HL-60 (cell line): Measurements from ENCODE around the gene NKPD1.

Experiments used
- POLR2AphosphoS5 ChIP-seq: IDR thresholded peaks from 2 replicates; pipeline ENCODE4 v1.6.1; 2012; ENCODE audit warnings: low read depth
- TF ChIP-seq, protein P1 (sequence below): IDR thresholded peaks from one replicate; pipeline ENCODE4 v1.5.1; 2011; ENCODE audit warnings: low read length, control low read depth, inconsistent platforms; ENCODE audit not compliant: insufficient read depth
- TF ChIP-seq, protein P2 (sequence below): IDR thresholded peaks from 2 replicates; pipeline ENCODE4 v1.6.1; 2012; ENCODE audit warnings: low read depth; ENCODE audit not compliant: insufficient replicate concordance

DNA sequence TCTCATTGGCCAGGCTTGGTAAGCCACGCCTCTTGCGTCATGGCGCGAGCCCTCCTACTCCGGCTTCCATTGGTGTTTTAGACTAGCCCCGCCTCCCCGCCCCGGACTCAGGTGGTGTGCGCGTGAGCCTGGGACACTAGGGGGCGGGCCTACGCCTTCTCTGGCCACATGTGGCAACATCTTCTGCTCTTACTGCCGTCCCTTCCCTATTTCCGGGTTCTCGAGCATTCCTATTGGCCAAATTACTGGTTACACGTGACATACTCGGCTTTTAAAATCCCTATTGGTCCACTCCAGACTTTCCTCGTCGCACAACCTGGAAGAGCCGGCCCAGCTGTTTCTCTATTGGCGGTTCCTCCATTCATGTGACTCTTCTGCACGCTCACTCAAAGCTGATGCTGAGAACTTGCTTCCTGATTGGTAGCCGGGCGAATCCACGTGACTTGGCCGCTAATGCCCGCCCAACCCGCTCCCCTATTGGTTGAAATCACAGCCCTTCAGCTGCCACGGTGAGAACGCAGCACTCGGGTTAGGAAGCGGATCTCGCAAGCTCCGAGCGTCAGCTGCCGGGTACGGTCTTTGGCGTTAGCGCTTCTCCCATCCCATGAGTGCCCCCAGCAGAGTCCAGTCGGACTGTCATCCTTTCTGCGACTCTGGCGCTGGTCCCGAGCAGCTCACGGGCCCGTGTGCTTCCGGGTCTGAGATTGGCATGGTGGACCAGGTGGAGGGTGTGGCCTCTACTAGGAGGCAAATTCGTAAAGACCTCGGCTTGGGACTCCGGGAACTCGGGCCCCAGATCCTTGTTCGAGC, 17.7 kb upstream of the NKPD1 start, which contains the start of gene BLOC1S3:
- TF ChIP-seq, protein P1, sequence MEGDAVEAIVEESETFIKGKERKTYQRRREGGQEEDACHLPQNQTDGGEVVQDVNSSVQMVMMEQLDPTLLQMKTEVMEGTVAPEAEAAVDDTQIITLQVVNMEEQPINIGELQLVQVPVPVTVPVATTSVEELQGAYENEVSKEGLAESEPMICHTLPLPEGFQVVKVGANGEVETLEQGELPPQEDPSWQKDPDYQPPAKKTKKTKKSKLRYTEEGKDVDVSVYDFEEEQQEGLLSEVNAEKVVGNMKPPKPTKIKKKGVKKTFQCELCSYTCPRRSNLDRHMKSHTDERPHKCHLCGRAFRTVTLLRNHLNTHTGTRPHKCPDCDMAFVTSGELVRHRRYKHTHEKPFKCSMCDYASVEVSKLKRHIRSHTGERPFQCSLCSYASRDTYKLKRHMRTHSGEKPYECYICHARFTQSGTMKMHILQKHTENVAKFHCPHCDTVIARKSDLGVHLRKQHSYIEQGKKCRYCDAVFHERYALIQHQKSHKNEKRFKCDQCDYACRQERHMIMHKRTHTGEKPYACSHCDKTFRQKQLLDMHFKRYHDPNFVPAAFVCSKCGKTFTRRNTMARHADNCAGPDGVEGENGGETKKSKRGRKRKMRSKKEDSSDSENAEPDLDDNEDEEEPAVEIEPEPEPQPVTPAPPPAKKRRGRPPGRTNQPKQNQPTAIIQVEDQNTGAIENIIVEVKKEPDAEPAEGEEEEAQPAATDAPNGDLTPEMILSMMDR = no peak
- TF ChIP-seq, protein P2, sequence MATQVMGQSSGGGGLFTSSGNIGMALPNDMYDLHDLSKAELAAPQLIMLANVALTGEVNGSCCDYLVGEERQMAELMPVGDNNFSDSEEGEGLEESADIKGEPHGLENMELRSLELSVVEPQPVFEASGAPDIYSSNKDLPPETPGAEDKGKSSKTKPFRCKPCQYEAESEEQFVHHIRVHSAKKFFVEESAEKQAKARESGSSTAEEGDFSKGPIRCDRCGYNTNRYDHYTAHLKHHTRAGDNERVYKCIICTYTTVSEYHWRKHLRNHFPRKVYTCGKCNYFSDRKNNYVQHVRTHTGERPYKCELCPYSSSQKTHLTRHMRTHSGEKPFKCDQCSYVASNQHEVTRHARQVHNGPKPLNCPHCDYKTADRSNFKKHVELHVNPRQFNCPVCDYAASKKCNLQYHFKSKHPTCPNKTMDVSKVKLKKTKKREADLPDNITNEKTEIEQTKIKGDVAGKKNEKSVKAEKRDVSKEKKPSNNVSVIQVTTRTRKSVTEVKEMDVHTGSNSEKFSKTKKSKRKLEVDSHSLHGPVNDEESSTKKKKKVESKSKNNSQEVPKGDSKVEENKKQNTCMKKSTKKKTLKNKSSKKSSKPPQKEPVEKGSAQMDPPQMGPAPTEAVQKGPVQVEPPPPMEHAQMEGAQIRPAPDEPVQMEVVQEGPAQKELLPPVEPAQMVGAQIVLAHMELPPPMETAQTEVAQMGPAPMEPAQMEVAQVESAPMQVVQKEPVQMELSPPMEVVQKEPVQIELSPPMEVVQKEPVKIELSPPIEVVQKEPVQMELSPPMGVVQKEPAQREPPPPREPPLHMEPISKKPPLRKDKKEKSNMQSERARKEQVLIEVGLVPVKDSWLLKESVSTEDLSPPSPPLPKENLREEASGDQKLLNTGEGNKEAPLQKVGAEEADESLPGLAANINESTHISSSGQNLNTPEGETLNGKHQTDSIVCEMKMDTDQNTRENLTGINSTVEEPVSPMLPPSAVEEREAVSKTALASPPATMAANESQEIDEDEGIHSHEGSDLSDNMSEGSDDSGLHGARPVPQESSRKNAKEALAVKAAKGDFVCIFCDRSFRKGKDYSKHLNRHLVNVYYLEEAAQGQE = no peak
- peak; percentile 66 for TF ChIP-seq POLR2AphosphoS5
